ENCODE measurements around the gene TSPEAR.
A peak's percentile ranks its signal among the peaks of the same experiment; 100 is the strongest.

Gene TSPEAR

GRCh38 chr21:44739316-44739715 lies 27.9 kb upstream of the TSPEAR start:
- DNase-seq: no peak

GRCh38 chr21:44738621-44739020 lies 27.2 kb upstream of the TSPEAR start:
- DNase-seq: no peak

- no peak for DNase-seq
Observed at GRCh38 chr21:44737706-44738354, 26.5 kb upstream of the TSPEAR start.

- no peak for DNase-seq
Observed at GRCh38 chr21:44736291-44737004, 25.1 kb upstream of the TSPEAR start.

GRCh38 chr21:44735821-44736220 lies 24.4 kb upstream of the TSPEAR start:
- DNase-seq: no peak

- no peak for DNase-seq
Observed at GRCh38 chr21:44734841-44735240, 23.5 kb upstream of the TSPEAR start.

GRCh38 chr21:44734026-44734745 lies 22.8 kb upstream of the TSPEAR start:
- DNase-seq: no peak

- no peak for DNase-seq
Observed at GRCh38 chr21:44732956-44733355, 21.6 kb upstream of the TSPEAR start.

GRCh38 chr21:44732263-44732662 lies 20.9 kb upstream of the TSPEAR start:
- DNase-seq: no peak

- peak; percentile 22 for DNase-seq
Observed at GRCh38 chr21:44730951-44731579, 19.7 kb upstream of the TSPEAR start.

GRCh38 chr21:44730028-44730395 lies 18.6 kb upstream of the TSPEAR start:
- DNase-seq: no peak

- no peak for DNase-seq
Observed at GRCh38 chr21:44729336-44730027, 18.1 kb upstream of the TSPEAR start.

GRCh38 chr21:44728716-44729115 lies 17.3 kb upstream of the TSPEAR start:
- DNase-seq: no peak

GRCh38 chr21:44727757-44728156 lies 16.4 kb upstream of the TSPEAR start:
- DNase-seq: no peak

- no peak for DNase-seq
Observed at GRCh38 chr21:44727321-44727720, 15.9 kb upstream of the TSPEAR start.

- DNase-seq: no peak
Observed at GRCh38 chr21:44726826-44727225, 15.5 kb upstream of the TSPEAR start.

- DNase-seq: no peak
Observed at GRCh38 chr21:44724926-44725325, 13.6 kb upstream of the TSPEAR start.

GRCh38 chr21:44724196-44724595 lies 12.8 kb upstream of the TSPEAR start:
- DNase-seq: no peak

- no peak for DNase-seq
Observed at GRCh38 chr21:44723177-44724131, 12.1 kb upstream of the TSPEAR start.

GRCh38 chr21:44722731-44723130 lies 11.4 kb upstream of the TSPEAR start:
- DNase-seq: no peak

- DNase-seq: peak; percentile 32
Observed at GRCh38 chr21:44720170-44720569, 8.8 kb upstream of the TSPEAR start.

GRCh38 chr21:44718571-44718970 lies 7.2 kb upstream of the TSPEAR start:
- peak; percentile 58 for DNase-seq
